Fibroblast of the aortic adventitia (primary cell): Measurements from ENCODE around the gene SDC3. TPM values are rescaled to one million over a fixed set of nuclear protein-coding genes. Genes with fewer than 3 reads are reported as not detected.
A peak's percentile ranks its signal among the peaks of the same experiment; 100 is the strongest.

Experiments
- DNase-seq: peaks from one replicate; pipeline ENCODE4 v3.0.0-alpha.2; 2010; ENCODE audit warnings: low read depth
- H3K4me3 ChIP-seq: 2 replicates; pipeline ENCODE4 v1.5.1; 2011; ENCODE audit warnings: low read depth, mild to moderate bottlenecking, control low read depth, low read length, moderate library complexity
- total RNA-seq: library from RNA; depleted of rRNA; stranded (reverse); fragments of >200 nt; gene quantifications from 2 replicates; pipeline ENCODE4 v1.2.3, GENCODE V29; 2012; ENCODE audit warnings: low replicate concordance
- TF ChIP-seq, protein P1 (sequence below): IDR thresholded peaks from 2 replicates; pipeline ENCODE4 v1.5.1; 2011; ENCODE audit warnings: mild to moderate bottlenecking, low read length, control low read depth, inconsistent platforms; ENCODE audit not compliant: insufficient read depth

The SDC3 gene
- total RNA-seq, 1 donor: 47.5 TPM

DNA sequence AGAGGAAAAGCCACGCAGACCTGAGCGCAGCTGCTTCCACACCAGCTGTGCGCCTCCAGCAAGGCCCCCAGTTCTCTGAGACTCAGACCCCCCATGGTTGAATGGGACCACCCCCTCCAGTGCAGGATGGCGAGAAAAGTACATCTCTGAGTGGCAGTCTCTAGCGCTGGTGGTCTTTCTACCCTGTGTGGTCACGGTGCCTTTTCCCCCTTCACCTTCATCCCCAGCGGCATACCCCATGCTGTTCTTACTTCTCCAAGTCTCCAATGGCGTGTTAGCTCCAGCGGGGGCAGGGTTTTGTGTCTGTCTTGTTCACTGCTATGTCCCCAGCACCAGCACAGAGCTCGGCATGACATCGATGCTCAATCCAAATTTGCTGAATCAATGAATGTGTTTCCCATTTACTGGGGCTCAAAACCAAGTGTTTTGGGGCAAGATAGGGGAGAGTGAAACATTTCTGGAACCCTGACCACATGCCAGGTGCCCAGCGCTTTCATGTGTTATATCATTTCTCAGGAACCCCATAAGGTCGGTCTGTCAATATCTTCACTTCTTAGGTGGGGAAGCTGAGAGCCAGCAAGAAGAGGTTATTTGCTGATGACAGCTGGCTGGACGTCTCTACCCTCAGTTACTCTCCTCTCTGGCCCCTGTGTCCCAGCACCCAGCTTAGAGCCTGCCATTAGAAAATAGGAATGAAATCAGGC is 959 bp upstream of the SDC3 start:
- DNase-seq: no peak
- H3K4me3 ChIP-seq: peak overlapping the region; percentile 65
- TF ChIP-seq, protein P1, sequence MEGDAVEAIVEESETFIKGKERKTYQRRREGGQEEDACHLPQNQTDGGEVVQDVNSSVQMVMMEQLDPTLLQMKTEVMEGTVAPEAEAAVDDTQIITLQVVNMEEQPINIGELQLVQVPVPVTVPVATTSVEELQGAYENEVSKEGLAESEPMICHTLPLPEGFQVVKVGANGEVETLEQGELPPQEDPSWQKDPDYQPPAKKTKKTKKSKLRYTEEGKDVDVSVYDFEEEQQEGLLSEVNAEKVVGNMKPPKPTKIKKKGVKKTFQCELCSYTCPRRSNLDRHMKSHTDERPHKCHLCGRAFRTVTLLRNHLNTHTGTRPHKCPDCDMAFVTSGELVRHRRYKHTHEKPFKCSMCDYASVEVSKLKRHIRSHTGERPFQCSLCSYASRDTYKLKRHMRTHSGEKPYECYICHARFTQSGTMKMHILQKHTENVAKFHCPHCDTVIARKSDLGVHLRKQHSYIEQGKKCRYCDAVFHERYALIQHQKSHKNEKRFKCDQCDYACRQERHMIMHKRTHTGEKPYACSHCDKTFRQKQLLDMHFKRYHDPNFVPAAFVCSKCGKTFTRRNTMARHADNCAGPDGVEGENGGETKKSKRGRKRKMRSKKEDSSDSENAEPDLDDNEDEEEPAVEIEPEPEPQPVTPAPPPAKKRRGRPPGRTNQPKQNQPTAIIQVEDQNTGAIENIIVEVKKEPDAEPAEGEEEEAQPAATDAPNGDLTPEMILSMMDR: no peak

DNA sequence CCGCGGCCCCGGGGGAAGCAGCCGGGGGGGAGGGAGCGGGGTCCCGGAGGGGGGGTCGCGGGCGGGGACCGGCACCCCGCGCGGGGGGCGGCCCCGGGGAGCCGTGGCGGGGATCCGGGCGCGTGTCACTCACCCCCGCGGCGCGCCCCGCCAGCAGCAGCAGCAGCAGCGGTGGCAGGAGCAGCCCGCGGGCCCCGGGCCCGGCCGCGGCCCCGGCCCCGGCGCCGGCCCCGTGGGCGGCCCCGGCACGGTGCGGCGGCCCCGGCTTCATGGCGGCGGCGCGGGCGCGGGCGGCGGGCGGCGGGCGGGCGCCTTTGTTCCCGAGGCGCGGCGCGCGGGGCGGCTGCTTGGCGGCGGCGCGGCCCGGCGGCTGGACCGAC is 252 bp downstream of the SDC3 start:
- H3K4me3 ChIP-seq: peak overlapping the region; percentile 72
- TF ChIP-seq, protein P1: no peak

GRCh38 chr1:30907481-30908315 is 860 bp downstream of the SDC3 start:
- DNase-seq: no peak
- TF ChIP-seq, protein P1: no peak
- H3K4me3 ChIP-seq: peak overlapping the region; percentile 72

More for the DNA sequence above, 252 bp downstream of the SDC3 start:
- DNase-seq: no peak

GRCh38 chr1:30906631-30907441 is 1.7 kb downstream of the SDC3 start:
- DNase-seq: no peak
- TF ChIP-seq, protein P1: no peak
- H3K4me3 ChIP-seq: peak overlapping the region; percentile 72

- no peak for DNase-seq
- TF ChIP-seq, protein P1: no peak
- H3K4me3 ChIP-seq: no peak overlapping the region
Observed at GRCh38 chr1:30905916-30906620, 2.5 kb downstream of the SDC3 start.

GRCh38 chr1:30905403-30905802 is 3.2 kb downstream of the SDC3 start:
- DNase-seq: no peak
- no peak overlapping the region for H3K4me3 ChIP-seq
- TF ChIP-seq, protein P1: no peak
